K562 (cell line): Measurements from ENCODE around the gene TMCC1. TPM values are rescaled to one million over a fixed set of nuclear protein-coding genes. Genes with fewer than 3 reads are reported as not detected.

Experiments
- CHD4 ChIP-seq: fragments of 200-600 bp; sonication (generic); IDR thresholded peaks from 3 replicates; pipeline ENCODE4 v1.6.1; 2012; ENCODE audit warnings: low read depth, mild to moderate bottlenecking, mixed read lengths, low read length, inconsistent platforms; ENCODE audit not compliant: insufficient read depth, insufficient replicate concordance, poor library complexity, severe bottlenecking
- CTBP1 ChIP-seq: fragments of 450-650 bp; IDR thresholded peaks from 2 replicates; pipeline ENCODE4 v1.6.1; 2016; ENCODE audit warnings: borderline replicate concordance
- FOXA1 ChIP-seq: fragments of 450-650 bp; IDR thresholded peaks from 2 replicates; pipeline ENCODE4 v1.6.1; 2016; ENCODE audit warnings: mild to moderate bottlenecking, borderline replicate concordance
- HMGXB4 ChIP-seq: sonication (generic); formaldehyde crosslinking; IDR thresholded peaks from 2 replicates; pipeline ENCODE4 v1.8.1; 2023; ENCODE audit warnings: mild to moderate bottlenecking, missing genetic modification reagents
- HOXB6 ChIP-seq: fragments of 250-450 bp; sonication (Bioruptor Pico); IDR thresholded peaks from 2 replicates; pipeline ENCODE4 v1.5.1; 2022; ENCODE audit warnings: mild to moderate bottlenecking, borderline replicate concordance
- KLF10 ChIP-seq: fragments of 250-450 bp; sonication (Bioruptor Pico); IDR thresholded peaks from 2 replicates; pipeline ENCODE4 v1.6.1; 2021; ENCODE audit warnings: matching md5 sums
- MED1 ChIP-seq: sonication (generic); formaldehyde crosslinking; IDR thresholded peaks from 2 replicates; pipeline ENCODE4 v1.8.1; 2023; ENCODE audit warnings: missing genetic modification reagents, borderline replicate concordance
- NFIC ChIP-seq: fragments of 450-650 bp; IDR thresholded peaks from 2 replicates; pipeline ENCODE4 v1.6.1; 2017; ENCODE audit warnings: mild to moderate bottlenecking, inconsistent platforms
- RNF219 ChIP-seq: fragments of 250-450 bp; sonication (Bioruptor Pico); IDR thresholded peaks from 2 replicates; pipeline ENCODE4 v1.5.0; 2022; ENCODE audit warnings: mild to moderate bottlenecking
- SIN3A ChIP-seq, 2 experiments: fragments of 150-350 bp in 1 of 2; IDR thresholded peaks; 2 replicates each; pipeline ENCODE4 v1.6.1; 2011 to 2016; ENCODE audit warnings: borderline replicate concordance in 2 of 2, low read depth in 2 of 2, low read length in 2 of 2, mild to moderate bottlenecking in 2 of 2, moderate library complexity in 2 of 2; ENCODE audit not compliant: control insufficient read depth in 1 of 2
- SMAD3 ChIP-seq: fragments of 450-650 bp; formaldehyde crosslinking; conservative IDR thresholded peaks from 2 replicates; pipeline ENCODE4 v1.4.0; 2020; ENCODE audit warnings: mild to moderate bottlenecking
- SMARCE1 ChIP-seq: fragments of 450-650 bp; IDR thresholded peaks from 2 replicates; pipeline ENCODE4 v1.7.1; 2016; ENCODE audit warnings: mild to moderate bottlenecking
- SP1 ChIP-seq: sonication (generic); formaldehyde crosslinking; IDR thresholded peaks from 2 replicates; pipeline ENCODE4 v1.8.1; 2022; ENCODE audit warnings: mild to moderate bottlenecking, missing genetic modification reagents
- SRSF1 ChIP-seq: fragments of 200-400 bp; formaldehyde crosslinking; IDR thresholded peaks from 2 replicates; pipeline ENCODE4 v1.6.1; 2017; ENCODE audit warnings: mild to moderate bottlenecking, low read depth, low read length, moderate library complexity
- TAF7 ChIP-seq: fragments of 450-650 bp; IDR thresholded peaks from 2 replicates; pipeline ENCODE4 v1.6.1; 2016; ENCODE audit warnings: missing genetic modification characterization, missing compliant biosample characterization
- TAF9B ChIP-seq: fragments of 450-650 bp; IDR thresholded peaks from 2 replicates; pipeline ENCODE4 v1.6.1; 2018; ENCODE audit warnings: mild to moderate bottlenecking; ENCODE audit not compliant: partially characterized antibody
- TBL1XR1 ChIP-seq, 2 experiments: IDR thresholded peaks; 2 replicates each; pipeline ENCODE4 v1.6.1; 2012; ENCODE audit warnings: improper control_type of control experiment in 2 of 2, low read length in 2 of 2, mild to moderate bottlenecking in 1 of 2
- ZNF586 ChIP-seq: fragments of 450-650 bp; formaldehyde crosslinking; conservative IDR thresholded peaks from 2 replicates; pipeline ENCODE4 v1.4.0; 2020; ENCODE audit warnings: mild to moderate bottlenecking, moderate library complexity
- polyA plus RNA-seq, 8 experiments: library from polyadenylated mRNA; depleted of rRNA in 4 of 8; stranded (reverse) in 5 of 8; unstranded in 3 of 8; fragments of >200 nt; fragmentation: Nextera tagmentation in 2 of 8; fragmentation: Illumina TruSeq in 1 of 8; extraction: Ambion mirVana in 2 of 8; extraction: Trizol in 1 of 8; gene quantifications; 2 replicates each; pipeline versions ENCODE4 v1.2.1 to v1.2.3, GENCODE V29; 2011 to 2014; ENCODE audit warnings: inconsistent platforms in 1 of 8, missing spikeins in 1 of 8
- total RNA-seq, 7 experiments: library from RNA; depleted of rRNA in 6 of 7; stranded (reverse); fragments of >200 nt in 6 of 7; fragmentation: Illumina TruSeq in 2 of 7; extraction: Trizol in 2 of 7; gene quantifications; 2 replicates each; pipeline versions ENCODE4 v1.2.1 to v1.2.3, GENCODE V29; 2011 to 2021; ENCODE audit warnings: low replicate concordance in 1 of 7
- TF ChIP-seq, protein P1 (sequence below): sonication (generic); formaldehyde crosslinking; IDR thresholded peaks from 2 replicates; pipeline ENCODE4 v1.8.1; 2023; ENCODE audit warnings: mild to moderate bottlenecking, missing genetic modification reagents
- TF ChIP-seq, protein P2 (sequence below): fragments of 450-650 bp; IDR thresholded peaks from 2 replicates; pipeline ENCODE4 v1.6.1; 2014; ENCODE audit warnings: low read depth, mild to moderate bottlenecking, moderate library complexity, borderline replicate concordance

TMCC1 gene
- total and polyA plus RNA-seq, 9 of the 15 experiments (the other 6 are each of a cell fraction or from before 2014, with no cell fraction given) = 0.89 to 8.7 (median 4.0) TPM

- TF ChIP-seq HOXB6 (CRISPR knock-in tag) = no peak
- TF ChIP-seq, protein P1, sequence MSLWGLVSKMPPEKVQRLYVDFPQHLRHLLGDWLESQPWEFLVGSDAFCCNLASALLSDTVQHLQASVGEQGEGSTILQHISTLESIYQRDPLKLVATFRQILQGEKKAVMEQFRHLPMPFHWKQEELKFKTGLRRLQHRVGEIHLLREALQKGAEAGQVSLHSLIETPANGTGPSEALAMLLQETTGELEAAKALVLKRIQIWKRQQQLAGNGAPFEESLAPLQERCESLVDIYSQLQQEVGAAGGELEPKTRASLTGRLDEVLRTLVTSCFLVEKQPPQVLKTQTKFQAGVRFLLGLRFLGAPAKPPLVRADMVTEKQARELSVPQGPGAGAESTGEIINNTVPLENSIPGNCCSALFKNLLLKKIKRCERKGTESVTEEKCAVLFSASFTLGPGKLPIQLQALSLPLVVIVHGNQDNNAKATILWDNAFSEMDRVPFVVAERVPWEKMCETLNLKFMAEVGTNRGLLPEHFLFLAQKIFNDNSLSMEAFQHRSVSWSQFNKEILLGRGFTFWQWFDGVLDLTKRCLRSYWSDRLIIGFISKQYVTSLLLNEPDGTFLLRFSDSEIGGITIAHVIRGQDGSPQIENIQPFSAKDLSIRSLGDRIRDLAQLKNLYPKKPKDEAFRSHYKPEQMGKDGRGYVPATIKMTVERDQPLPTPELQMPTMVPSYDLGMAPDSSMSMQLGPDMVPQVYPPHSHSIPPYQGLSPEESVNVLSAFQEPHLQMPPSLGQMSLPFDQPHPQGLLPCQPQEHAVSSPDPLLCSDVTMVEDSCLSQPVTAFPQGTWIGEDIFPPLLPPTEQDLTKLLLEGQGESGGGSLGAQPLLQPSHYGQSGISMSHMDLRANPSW (CRISPR knock-in tag) = no peak
- no peak for TF ChIP-seq CHD4
- no peak for TF ChIP-seq SMARCE1
- TF ChIP-seq SRSF1 = no peak
- TF ChIP-seq CTBP1 = no peak
- peak; percentile 85 for TF ChIP-seq NFIC
- no peak for TF ChIP-seq SIN3A (IDR thresholded peaks at IDR 0.05; ENCODE audit: borderline replicate concordance in 2 of 2, control insufficient read depth in 1 of 2, low read depth in 2 of 2, low read length in 2 of 2)
- TF ChIP-seq, protein P2, sequence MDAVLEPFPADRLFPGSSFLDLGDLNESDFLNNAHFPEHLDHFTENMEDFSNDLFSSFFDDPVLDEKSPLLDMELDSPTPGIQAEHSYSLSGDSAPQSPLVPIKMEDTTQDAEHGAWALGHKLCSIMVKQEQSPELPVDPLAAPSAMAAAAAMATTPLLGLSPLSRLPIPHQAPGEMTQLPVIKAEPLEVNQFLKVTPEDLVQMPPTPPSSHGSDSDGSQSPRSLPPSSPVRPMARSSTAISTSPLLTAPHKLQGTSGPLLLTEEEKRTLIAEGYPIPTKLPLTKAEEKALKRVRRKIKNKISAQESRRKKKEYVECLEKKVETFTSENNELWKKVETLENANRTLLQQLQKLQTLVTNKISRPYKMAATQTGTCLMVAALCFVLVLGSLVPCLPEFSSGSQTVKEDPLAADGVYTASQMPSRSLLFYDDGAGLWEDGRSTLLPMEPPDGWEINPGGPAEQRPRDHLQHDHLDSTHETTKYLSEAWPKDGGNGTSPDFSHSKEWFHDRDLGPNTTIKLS = no peak
- TF ChIP-seq HMGXB4 (CRISPR knock-in tag) = no peak
- no peak for TF ChIP-seq FOXA1
- TF ChIP-seq SP1 = no peak
- no peak for TF ChIP-seq TAF9B
- TF ChIP-seq SMAD3 (CRISPR knock-in tag) = no peak
- TF ChIP-seq RNF219 (CRISPR knock-in tag) = no peak
- no peak for TF ChIP-seq ZNF586
- no peak for TF ChIP-seq TBL1XR1 (IDR thresholded peaks at IDR 0.05; ENCODE audit: low read length in 2 of 2)
- TF ChIP-seq KLF10 (CRISPR knock-in tag) = no peak
- no peak for TF ChIP-seq TAF7 (tag)
- TF ChIP-seq MED1 = no peak
Measured at GRCh38 chr3:129793942-129794310, 99.6 kb downstream of the TMCC1 start (continued).
